HUES48 (cell line): ENCODE results near the gene CCDC33.

Experiments used
- H3K27ac ChIP-seq: one replicate; pipeline ENCODE4 v1.7.0; 2013; ENCODE audit warnings: low read depth, low read length, inconsistent platforms
- H3K27me3 ChIP-seq: 2 replicates; pipeline ENCODE4 v1.6.1; 2013; ENCODE audit warnings: mild to moderate bottlenecking, low read length; ENCODE audit not compliant: control insufficient read depth, insufficient read depth
- H3K36me3 ChIP-seq: 2 replicates; pipeline ENCODE4 v1.6.1; 2013; ENCODE audit warnings: low read length; ENCODE audit not compliant: control insufficient read depth, insufficient read depth
- H3K4me1 ChIP-seq: 2 replicates; pipeline ENCODE4 v1.6.1; 2013; ENCODE audit warnings: mild to moderate bottlenecking, low read length; ENCODE audit not compliant: control insufficient read depth, insufficient read depth
- H3K4me3 ChIP-seq: 2 replicates; pipeline ENCODE4 v1.5.1; 2013; ENCODE audit warnings: mild to moderate bottlenecking, low read depth, low read length
- H3K9ac ChIP-seq: 2 replicates; pipeline ENCODE4 v1.6.1; 2013; ENCODE audit warnings: mild to moderate bottlenecking, low read depth, low read length, moderate library complexity
- H3K9me3 ChIP-seq: 2 replicates; pipeline ENCODE4 v1.6.1; 2013; ENCODE audit warnings: low read length; ENCODE audit not compliant: control insufficient read depth, insufficient read depth

The CCDC33 gene

DNA sequence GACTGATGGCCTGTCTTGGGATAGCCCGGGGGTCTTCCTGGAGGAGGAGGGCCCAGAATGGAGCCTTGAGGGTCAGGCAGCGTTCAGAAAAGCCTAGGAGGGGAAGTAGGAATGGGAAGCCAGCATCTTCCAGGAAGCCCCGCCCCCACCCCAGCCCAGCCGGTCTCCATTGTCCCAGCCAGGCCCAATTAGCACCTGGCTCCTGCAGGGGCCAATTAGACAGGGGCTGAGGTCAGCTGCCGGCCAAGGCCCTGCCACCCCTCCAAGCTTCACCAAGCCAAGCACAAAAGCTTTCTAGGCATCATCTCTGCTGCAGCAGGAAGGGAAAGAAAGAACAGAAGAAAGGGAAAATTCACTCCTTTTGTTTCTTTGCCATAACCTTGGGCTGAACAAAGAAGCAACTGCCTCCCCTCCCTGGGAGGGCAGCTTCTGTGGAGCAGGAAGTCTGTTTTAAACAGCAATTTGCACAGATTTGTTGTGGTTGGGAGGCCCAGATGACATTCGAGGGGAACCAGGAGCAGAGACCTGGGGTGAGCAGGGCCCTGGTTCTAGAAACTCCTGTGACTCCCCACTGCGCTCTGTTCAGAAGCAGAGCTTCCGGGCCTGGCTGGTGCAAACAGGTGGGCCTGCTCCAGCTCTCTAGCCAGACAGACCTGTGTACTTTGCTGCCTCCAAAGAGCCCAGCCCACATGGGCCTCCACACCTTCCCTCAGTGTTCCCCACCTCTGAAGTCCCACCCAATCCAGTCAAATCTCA lies 83.6 kb downstream of the CCDC33 start:
- no peak overlapping the region for H3K4me3 ChIP-seq
- no peaks in the 10 kb centered on the region for H3K27me3 ChIP-seq
- no peaks in the 10 kb centered on the region for H3K36me3 ChIP-seq
- peaks cover 22% of the 10 kb centered on the region for H3K4me1 ChIP-seq
- H3K27ac ChIP-seq = peak overlapping the region; percentile 64
- no peaks in the 10 kb centered on the region for H3K9me3 ChIP-seq
- H3K9ac ChIP-seq = no peak overlapping the region

DNA sequence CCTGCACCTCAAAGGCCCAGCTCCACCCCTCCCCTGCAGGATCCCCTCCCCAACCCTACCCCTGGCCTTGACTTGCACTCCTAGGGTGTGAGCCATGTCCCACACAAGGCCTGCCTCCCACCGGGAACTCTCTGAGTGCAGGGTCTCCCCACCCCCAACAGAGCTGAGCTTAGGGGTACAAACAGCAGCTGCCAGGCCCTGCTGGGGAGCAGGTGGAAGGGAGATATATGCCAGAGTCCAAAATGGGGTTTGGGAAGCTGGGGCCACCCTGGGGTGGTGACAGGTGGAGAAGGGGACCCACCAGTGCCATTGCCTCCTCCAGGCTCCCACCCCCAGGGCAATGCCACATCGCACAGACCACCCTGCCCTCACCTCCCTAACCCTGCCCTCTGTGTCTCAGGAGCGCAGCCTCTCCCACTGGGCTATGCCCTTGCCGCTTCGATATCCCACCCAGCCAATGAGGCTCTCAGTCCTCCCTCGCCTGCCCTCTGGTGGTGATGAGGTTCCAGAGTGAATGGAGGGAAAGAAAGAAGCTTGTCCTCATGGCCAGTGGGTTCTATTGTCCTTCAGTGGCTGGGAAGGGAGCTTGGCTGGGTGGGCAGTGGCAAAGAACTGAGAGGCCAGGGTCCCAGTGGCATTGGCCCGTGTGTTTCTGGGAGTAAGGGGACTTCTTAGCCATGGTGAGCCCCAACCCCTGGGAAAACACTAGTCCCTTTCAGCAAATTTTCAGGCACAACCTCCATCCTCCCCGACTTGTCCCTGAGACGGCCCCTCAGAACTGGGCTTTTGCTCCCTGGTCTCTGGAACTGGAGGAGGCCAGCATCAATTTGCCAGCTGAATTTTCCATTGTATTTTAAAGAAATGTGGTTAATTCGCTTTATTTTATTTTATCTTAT lies 84.5 kb downstream of the CCDC33 start:
- Histone ChIP-seq H3K27ac (peak overlapping the region; percentile 64), H3K4me3 (no peak overlapping the region), H3K27me3 (no peaks in the 10 kb centered on the region), H3K36me3 (no peaks in the 10 kb centered on the region), H3K4me1 (peaks cover 16% of the 10 kb centered on the region), H3K9ac (no peak overlapping the region), H3K9me3 (no peaks in the 10 kb centered on the region)

DNA sequence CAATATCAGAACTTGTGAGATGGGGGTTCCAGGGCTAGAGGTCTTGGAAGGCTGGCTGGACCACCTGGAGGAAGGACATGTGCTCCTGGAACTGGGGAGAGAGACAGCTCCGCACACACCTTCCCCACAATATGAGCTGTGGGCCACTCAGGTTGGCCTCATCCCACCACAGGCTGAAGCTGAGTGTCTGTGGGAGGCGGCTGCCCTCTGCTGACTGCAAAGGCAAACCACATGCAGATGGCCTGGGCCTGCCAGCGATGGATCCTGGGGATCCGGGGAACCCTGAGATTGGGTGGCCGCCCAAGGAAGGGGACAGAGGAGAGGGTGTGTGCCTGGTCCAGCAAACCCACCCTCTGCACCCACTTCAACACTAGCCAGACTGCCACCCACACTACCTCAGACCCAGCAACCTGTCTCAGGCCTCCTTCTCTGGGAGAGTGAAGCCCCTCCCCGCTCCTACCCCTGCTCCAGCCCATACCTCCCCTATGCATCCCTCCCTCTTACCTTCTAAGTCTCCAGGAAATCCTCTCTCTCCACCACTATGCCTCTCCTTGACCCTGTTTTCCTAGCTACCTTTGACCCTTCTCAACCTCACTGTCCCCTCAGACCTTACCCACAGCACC lies 86.5 kb downstream of the CCDC33 start:
- H3K9me3 ChIP-seq = no peaks in the 10 kb centered on the region
- no peak overlapping the region for H3K9ac ChIP-seq
- no peak overlapping the region for H3K4me3 ChIP-seq
- no peak overlapping the region for H3K27ac ChIP-seq
- no peaks in the 10 kb centered on the region for H3K36me3 ChIP-seq
- H3K27me3 ChIP-seq = no peaks in the 10 kb centered on the region
- peaks cover 15% of the 10 kb centered on the region; the same call in 1 of the 2 replicates for H3K4me1 ChIP-seq

DNA sequence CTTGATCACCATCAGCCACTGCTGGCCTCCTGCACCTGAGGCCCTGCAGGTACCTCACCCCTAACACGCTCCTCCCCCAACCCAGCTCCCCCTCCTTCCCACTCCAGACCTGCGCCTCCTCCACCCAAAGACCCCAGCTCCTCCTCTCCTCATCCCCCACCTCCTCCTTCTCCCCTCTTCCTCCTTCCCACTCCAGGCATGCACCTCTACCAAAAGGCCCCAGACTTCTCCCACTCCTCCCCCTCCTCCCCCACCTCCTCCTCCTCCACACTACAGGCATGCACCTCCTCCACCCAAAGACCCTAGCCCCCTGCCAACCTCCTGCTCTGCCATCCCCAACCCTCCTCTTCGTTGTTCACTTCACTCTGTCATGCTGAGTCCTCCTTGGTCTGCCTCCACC lies 88.6 kb downstream of the CCDC33 start:
- no peak overlapping the region for H3K9ac ChIP-seq
- H3K4me1 ChIP-seq = peaks cover 10% of the 10 kb centered on the region; the same call in 1 of the 2 replicates
- no peaks in the 10 kb centered on the region for H3K9me3 ChIP-seq
- no peaks in the 10 kb centered on the region for H3K36me3 ChIP-seq
- no peak overlapping the region for H3K4me3 ChIP-seq
- no peaks in the 10 kb centered on the region for H3K27me3 ChIP-seq
- H3K27ac ChIP-seq = no peak overlapping the region

DNA sequence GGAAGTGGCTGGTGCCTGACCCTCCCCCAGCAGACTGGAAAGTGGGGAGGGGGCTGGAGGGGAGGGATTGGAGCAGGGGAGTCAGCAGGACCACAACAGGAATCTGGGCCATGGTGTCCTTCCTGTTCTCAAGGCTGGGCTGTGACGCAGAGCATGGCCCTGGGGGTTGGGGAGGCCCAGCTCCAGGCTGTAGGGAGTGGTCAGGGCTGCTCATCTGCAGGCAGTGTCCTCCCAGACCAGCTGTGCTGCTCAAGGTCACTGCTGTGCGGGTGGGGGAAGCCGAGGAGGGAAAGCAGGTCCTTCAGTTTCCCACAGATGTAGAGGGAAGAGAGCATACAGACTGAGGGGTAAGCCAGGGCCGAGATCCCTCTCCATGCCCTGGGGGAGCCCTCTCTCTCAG lies 90.6 kb downstream of the CCDC33 start:
- Histone ChIP-seq H3K27ac (no peak overlapping the region), H3K27me3 (no peaks in the 10 kb centered on the region), H3K4me1 (peaks cover 4% of the 10 kb centered on the region; the same call in 1 of the 2 replicates), H3K36me3 (no peaks in the 10 kb centered on the region), H3K9me3 (no peaks in the 10 kb centered on the region), H3K9ac (no peak overlapping the region), H3K4me3 (no peak overlapping the region)

DNA sequence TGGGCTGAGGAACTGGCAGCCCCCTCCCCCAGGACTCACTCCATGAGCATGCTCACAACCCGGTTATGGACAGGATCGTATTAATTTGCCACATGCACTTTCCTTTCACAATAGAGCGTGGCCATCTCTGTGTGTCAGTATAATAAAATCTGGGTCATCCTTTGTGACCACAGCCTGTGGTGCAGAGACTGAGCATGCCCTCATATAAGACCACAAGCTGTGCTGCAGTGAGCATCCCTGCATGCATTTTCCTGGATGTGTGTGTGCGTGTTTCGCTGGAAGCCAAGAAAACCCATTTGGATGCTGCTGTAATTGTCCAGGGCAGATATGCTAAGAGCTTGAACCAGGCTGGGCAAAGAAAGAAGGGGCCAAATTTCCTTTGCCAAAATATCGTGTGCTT lies 91.6 kb downstream of the CCDC33 start:
- Histone ChIP-seq H3K4me3 (no peak overlapping the region), H3K27me3 (no peaks in the 10 kb centered on the region), H3K9me3 (no peaks in the 10 kb centered on the region), H3K36me3 (no peaks in the 10 kb centered on the region), H3K9ac (no peak overlapping the region), H3K4me1 (peaks cover 4% of the 10 kb centered on the region; the same call in 1 of the 2 replicates), H3K27ac (no peak overlapping the region)

DNA sequence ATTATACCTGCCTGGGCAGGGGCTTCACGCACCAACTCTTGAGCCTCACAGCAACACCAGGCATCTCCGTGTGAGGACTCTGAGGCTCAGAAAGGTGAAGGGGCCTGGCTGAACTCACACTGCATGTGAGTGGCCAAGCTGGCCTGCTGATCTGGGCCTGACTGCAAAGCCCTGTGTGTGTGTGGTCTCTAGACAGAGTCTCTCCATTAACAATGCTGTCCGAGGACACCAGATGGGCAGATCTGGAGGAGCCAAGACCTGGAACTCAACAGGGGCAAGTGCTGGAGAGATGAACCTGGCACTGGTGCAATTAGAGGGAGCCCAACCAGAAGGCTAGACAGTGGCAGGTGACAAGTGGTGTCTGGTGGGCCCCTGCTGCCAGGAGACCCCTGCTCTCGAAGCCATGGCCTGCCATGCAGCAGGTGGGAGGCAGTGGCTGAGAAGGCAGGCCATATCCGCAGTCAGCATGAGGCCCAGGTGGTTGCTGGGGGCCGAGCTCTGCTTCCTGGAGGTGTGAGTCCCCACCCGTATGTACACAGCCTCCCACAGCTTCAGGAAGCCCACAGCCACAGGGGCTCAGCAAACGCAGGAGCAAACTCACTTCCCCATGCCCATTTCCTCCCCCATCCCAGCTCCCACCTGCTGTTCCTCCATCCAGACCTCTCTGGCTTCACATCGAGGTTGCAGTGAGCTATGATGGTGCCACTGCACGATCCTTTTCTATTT lies 92.4 kb downstream of the CCDC33 start:
- no peak overlapping the region for H3K9ac ChIP-seq
- H3K36me3 ChIP-seq = no peaks in the 10 kb centered on the region
- H3K9me3 ChIP-seq = no peaks in the 10 kb centered on the region
- H3K4me3 ChIP-seq = no peak overlapping the region
- H3K27me3 ChIP-seq = no peaks in the 10 kb centered on the region
- H3K27ac ChIP-seq = no peak overlapping the region
- peaks cover 4% of the 10 kb centered on the region; the same call in 1 of the 2 replicates for H3K4me1 ChIP-seq

DNA sequence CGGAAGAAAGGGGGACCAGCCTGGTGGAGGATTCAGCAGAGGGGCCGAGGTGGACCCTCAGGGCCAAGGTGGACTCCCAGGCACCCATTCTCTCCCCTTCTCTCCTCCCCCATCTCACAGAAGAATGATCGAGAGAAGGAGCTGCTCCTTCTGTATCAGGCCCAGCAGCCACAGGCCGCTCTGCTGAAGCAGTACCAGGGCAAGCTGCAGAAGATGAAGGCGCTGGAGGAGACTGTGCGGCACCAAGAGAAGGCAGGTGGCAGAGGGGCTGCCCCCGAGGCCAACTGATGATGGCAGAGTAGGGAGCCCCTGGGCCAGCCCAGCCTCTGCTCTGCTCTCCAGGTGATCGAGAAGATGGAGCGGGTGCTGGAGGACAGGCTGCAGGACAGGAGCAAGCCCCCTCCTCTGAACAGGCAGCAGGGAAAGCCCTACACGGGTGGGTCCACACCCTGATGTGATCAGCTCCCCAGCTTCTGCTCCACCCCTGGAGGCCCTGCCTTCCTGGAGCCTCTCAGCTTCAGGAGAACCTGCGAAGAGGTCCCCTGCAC lies 94.8 kb downstream of the CCDC33 start:
- Histone ChIP-seq H3K27ac (no peak overlapping the region), H3K36me3 (no peaks in the 10 kb centered on the region), H3K4me3 (no peak overlapping the region), H3K9me3 (no peaks in the 10 kb centered on the region), H3K27me3 (no peaks in the 10 kb centered on the region), H3K9ac (no peak overlapping the region), H3K4me1 (peaks cover 4% of the 10 kb centered on the region; the same call in 1 of the 2 replicates)

DNA sequence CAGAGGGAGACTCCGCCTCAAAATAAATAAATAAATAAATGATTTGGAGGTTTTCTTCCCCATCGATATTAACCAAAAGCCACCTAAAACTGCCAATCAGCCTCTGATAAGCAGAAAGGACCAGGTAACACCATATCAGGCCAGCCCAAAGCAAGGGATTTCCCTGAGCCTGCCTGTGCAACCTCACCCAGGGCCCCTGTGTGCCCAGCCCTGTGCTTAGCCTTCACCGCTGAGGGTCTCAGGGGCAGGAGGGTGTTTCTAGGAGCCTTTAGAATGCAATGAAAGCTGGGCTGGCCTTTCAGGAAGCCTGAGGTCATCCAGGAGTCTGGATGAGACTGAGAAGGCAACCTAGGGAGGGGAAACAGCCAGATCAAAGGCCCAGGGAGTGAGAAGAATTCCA lies 95.9 kb downstream of the CCDC33 start:
- no peak overlapping the region for H3K27ac ChIP-seq
- H3K4me1 ChIP-seq = peaks cover under 1% of the 10 kb centered on the region; the same call in 1 of the 2 replicates
- no peaks in the 10 kb centered on the region for H3K27me3 ChIP-seq
- no peak overlapping the region for H3K4me3 ChIP-seq
- H3K9ac ChIP-seq = no peak overlapping the region
- no peaks in the 10 kb centered on the region for H3K9me3 ChIP-seq
- no peaks in the 10 kb centered on the region for H3K36me3 ChIP-seq

DNA sequence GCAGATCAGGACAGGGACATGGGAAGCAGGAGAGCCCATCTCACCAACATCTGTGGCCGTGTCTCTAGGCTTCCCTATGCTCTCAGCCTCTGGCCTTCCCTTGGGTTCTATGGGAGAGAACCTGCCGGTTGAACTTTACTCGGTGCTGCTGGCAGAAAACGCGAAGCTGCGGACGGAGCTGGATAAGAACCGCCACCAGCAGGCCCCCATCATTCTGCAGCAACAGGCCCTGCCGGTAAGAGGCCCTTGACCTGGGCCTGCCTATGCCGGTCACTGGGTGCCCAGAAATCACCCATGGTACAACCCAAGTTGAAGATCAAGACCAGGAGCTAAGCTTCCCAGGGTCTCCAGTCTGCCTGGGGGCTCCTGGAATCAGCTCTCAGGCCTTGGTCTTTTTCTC lies 96.5 kb downstream of the CCDC33 start:
- Histone ChIP-seq H3K4me3 (no peak overlapping the region), H3K9ac (no peak overlapping the region), H3K9me3 (no peaks in the 10 kb centered on the region), H3K4me1 (no peaks in the 10 kb centered on the region), H3K27me3 (no peaks in the 10 kb centered on the region), H3K27ac (no peak overlapping the region), H3K36me3 (no peaks in the 10 kb centered on the region)
